OCI-LY7 (cell line): ENCODE measurements around the gene SLC6A4.

ENCODE experiments used
- CTCF ChIP-seq: fragments of 200-600 bp; sonication (generic); conservative IDR thresholded peaks from 2 replicates; pipeline ENCODE4 v1.5.1; 2014; ENCODE audit warnings: mild to moderate bottlenecking, antibody characterized with exemption, low read length, moderate library complexity, mixed read lengths
- EZH2phosphoT487 ChIP-seq: fragments of 200-600 bp; sonication (generic); IDR thresholded peaks from 2 replicates; pipeline ENCODE4 v1.6.1; 2018; ENCODE audit warnings: low read depth, borderline replicate concordance, mild to moderate bottlenecking, mixed run types, antibody characterized with exemption, low read length, moderate library complexity, mixed read lengths

GRCh38 chr17:30176855-30177254 is 58.6 kb downstream of the SLC6A4 start:
- TF ChIP-seq CTCF (no peak), EZH2phosphoT487 (no peak)
